HG02981 (cell line): ENCODE measurements around the gene AKR1C1.
"Not testable (repeated sequence)": the region's sequence is repeated elsewhere in the genome, so short reads cannot be mapped to it uniquely, and the experiment has no call there.

Experiments
- ATAC-seq: cut with Tn5 transposase; IDR thresholded peaks from one replicate; pipeline ENCODE4 v1.9.1; 2021; ENCODE audit warnings: mild to moderate bottlenecking, moderate library complexity; ENCODE audit not compliant: unreplicated experiment

The AKR1C1 gene

GRCh38 chr10:4982764-4983226 is 19.6 kb downstream of the AKR1C1 start:
- no peak for ATAC-seq

DNA sequence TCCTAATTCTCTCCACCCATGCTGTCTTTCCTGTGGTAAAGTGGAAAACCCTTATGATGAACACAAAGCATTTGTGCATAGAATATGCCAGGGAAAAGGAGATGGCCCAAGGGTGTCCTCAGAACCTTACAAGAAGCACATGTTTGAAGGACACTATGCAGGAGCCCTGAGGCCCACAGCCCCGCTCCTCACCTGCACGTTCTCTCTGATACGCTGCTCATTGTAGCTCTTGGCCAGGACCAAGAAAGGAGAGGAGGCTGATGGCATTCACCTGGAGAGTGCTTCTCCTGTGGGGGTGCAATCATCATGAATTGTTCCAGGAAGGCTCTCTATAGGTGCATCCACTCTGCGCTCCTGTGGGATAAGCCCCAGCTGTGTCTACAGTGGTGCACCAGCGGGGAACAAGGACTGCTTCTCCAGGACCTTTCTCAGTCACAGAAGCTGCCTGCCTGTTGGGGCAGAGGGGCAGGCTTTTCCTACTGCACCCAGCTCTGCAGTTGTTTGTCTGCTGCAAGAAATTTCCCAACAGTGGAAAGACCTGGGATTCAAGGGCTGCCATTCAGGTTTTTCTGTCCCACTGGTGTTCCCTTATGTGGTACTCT is 20.5 kb downstream of the AKR1C1 start:
- no peak for ATAC-seq

GRCh38 chr10:4984223-4984622 is 21.0 kb downstream of the AKR1C1 start:
- ATAC-seq, result no peak

DNA sequence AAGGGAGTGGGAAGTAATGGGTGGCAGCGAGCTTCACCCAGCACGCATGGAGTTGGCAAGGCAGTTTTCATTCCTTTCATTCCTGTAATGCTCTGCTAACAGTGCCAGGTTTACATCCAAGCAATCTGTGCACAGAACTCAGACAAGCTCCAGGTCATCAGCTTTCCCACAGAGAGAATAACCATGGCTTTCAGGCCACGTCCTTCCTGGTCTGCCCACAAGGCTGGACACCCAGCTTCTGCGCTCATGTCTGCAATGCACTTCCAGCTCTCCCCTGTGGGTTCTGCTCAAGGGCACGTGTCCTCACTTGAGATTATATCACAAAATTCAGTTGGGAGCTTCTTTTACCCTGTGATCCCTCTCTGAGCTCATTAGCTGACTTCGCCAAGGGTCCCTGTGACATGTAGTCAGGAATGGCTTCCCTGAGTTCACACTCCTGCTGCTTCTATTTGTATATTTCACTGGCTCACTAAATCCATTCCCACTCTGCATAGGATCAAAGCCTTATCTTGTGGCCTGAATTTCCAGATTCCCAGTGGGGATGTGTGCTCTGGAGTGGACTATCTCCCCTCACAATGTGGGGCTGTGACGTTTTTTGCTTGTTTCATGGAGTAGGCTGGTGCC is 21.9 kb downstream of the AKR1C1 start:
- ATAC-seq, result no peak

DNA sequence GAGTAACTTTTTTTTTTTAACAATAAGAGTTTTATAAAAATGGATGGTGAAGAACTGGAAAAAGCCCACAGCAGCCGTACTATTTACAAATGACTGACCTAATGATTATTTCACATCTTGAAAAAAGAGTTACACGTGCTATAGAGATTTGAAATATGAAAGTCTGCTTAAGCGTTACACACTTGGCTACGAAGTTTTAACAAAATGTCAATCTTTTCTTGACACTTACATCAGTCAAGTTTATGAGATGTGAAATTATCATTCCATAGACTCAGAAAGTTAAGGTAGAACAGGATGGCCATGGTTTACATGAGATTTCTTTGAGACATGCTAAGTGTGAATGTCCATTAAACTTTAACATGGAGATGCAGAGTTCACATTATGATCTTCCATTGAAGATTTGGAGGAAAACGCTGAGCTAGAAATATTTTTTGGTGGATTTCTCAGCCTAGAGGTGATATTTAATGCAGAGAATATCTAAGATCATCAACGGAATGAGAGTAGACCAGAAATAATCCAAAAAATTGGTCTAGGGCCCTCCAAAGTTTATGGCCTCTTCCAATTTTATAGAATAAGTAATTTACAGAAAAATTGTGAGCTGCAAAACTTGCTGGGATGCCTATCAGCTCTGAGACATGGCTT is 24.9 kb downstream of the AKR1C1 start:
- ATAC-seq, result not testable (repeated sequence)

GRCh38 chr10:4990217-4990616 is 27.0 kb downstream of the AKR1C1 start:
- no peak for ATAC-seq

DNA sequence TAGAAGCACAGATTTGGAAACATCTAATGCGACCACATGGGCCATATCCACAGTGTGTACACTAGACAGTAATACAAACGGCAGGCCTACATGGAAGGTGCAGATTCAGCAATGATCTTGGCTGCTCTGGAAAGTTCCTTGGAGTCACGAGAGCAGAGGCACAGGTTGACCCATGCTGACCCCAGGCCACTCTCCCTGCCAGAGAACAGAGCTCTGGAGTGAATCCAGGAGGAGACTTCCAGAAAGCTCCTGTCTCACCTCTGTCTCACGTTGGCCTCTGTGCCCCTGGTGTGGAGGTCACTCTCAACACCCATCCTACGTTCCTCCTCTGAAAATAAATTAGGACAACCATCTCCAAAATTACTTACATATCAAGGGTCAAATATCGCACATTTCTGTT is 28.2 kb downstream of the AKR1C1 start:
- not testable (repeated sequence) for ATAC-seq

DNA sequence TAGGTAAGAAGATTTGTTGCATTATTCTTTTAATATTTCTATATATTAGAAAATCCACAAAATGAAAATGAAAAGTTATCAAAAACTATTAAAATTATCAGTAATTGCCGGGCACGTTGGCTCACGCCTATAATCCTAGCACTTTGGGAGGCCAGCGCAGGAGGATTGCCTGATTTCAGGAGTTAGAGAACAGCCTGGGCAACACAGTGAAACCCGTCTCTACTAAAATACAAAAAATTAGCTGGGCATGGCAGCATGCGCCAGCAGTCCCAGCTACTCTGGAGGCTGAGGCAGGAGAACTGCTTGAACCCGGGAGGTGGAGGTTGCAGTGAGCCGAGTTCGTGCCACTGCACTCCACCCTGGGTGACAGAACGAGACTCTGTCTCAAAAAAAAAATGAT is 29.3 kb downstream of the AKR1C1 start:
- ATAC-seq, result not testable (repeated sequence)

GRCh38 chr10:4994260-4994659 is 31.0 kb downstream of the AKR1C1 start:
- not testable (repeated sequence) for ATAC-seq

GRCh38 chr10:4998671-4999070 is 35.5 kb downstream of the AKR1C1 start:
- no peak for ATAC-seq

DNA sequence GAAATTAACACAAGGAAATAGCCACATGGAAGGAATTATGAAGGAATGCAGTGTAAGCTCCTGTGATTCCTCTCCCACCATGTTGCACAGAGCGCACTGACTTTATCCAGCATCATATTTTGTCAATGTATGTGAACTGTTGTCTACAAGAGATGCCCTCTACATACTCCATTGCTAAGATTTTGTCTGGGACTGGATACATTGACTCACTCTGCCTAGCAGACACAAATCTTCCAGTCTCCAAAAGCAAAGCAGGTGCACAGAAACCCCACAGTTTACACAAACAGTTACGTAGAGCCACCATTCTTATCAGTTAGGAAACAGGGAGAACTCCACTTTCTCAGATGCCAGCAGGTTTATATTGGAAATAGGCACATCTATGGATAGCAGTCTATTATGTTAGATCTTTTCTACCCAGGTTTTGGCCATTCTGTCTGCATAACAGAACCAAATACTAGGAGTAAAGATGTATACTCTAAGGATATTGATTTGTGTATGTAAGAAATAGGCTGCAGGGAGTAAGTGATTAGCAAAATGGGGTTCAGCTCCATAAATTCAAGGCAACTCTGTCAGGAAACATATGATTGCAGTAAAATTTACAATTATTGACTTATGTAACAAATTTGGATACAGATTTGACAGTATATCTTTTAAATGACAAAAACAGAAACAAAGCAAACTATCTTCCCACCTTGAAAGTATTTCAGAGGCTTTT is 39.0 kb downstream of the AKR1C1 start:
- ATAC-seq, result no peak

- not testable (repeated sequence) for ATAC-seq
Measured at GRCh38 chr10:5003127-5004029, 40.2 kb downstream of the AKR1C1 start, which contains the start of gene AKR1C2. AKR1C2 (minus strand) TSS chr10:5003857; CDS start chr10:5003835, 22 bp downstream.

- not testable (repeated sequence) for ATAC-seq
Measured at GRCh38 chr10:5004030-5004385, 40.8 kb downstream of the AKR1C1 start.

DNA sequence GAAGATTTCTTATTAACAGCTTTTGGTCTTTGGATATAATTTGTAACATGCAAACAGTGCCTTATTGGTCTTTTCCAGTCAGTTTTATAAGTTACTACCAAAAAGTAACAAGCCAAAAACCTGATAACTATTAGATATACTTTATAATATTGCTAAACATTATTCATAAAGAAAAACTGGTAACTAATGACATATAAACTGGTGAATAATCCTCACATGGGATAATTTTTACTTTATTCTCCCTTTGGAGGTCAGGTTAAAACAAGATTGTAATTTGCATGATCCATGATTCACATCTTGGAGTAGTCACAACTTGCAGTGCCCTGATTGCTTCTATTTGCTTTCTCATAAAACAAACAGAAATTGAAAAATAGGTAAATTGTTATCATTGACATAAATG is 41.3 kb downstream of the AKR1C1 start:
- ATAC-seq, result not testable (repeated sequence)

DNA sequence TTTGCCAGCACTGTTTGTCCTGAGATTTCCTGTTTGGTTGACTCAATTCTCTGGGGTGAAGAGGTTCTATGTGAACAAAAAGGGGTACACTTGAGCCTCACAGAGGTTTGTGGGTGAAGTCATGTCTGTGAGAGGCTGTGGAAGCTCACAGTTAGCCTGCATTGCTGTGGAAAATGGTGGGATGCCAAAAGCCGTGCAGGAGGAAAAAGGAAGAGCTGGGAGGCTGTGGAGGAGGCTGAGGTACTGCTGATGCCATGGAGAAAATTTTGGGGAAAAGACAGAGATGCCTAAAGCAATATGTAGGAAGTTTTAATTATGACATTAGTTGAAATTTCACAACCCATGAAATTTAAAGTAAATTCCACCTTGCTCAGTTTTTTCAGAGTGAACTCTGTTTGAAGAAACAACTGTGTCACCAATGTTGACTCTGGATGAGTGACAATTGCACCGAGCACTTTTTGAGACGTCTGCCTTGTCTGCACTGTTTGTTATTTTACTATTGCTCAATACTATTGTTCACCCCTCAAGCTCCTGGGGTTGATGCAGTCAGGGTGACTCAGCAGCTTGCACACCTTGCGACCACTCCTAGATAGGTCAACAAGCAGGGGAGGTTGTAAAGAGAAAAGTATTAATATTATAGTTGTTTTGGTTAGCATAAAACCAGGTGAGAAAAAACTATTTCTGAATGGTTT is 45.8 kb downstream of the AKR1C1 start:
- not testable (repeated sequence) for ATAC-seq

DNA sequence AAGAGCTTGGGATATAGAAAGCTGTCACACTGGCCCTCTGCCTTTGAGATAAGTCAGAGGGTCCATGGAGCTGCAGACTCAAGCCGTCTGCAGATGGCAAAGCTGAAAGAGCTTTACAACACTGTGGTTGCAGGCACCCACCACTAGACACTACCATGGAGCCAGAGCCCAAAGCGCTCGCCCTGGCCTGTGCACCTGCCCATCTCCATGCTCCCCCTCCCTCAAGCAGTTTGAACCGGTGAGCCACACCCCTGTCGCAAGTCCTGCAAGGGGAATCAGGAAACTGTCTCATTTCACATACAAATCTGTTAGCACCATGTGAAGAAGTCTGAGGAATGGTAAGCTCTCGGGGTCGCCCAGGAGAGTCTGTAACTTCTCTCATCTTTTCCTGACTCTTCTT is 46.8 kb downstream of the AKR1C1 start:
- ATAC-seq, result not testable (repeated sequence)

- not testable (repeated sequence) for ATAC-seq
Measured at GRCh38 chr10:5011392-5011791, 48.2 kb downstream of the AKR1C1 start.

DNA sequence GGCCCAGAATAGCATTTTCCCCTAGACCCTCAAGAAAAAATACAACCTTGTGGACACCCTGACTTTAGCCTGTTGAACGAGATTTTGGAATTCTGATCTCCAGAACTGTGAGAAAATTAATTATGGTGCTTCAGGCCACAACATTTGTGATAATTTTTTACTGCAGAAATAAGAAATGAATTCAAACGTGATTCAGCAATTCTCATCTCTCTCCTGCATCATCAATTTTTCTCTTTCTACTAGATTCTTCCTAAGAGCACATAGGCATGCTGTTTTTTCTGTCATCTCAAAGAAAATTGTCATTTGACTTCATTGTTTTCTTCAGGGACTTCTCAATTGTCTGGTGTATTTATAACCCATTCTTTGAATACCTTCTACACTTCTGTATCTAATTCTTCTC is 49.4 kb downstream of the AKR1C1 start:
- ATAC-seq, result no peak

GRCh38 chr10:5013385-5013784 is 50.2 kb downstream of the AKR1C1 start:
- ATAC-seq, result no peak
